Ramos (cell line): ENCODE data around the gene PRRG2.
"Not testable (repeated sequence)": the region's sequence is repeated elsewhere in the genome, so short reads cannot be mapped to it uniquely, and the experiment has no call there.

ENCODE experiments used
- in situ Hi-C: fragments of 300-500 bp; cut with MboI; formaldehyde crosslinking; loops from one replicate; pipeline ENCODE4 v1.14.3; 2022; ENCODE audit warnings: low sequenced_read_pairs; ENCODE audit not compliant: unreplicated experiment

PRRG2 gene

GRCh38 chr19:49599378-49600295 lies 18.5 kb downstream of the PRRG2 start:
- in situ Hi-C loops = no loop called here

GRCh38 chr19:49601482-49602038 lies 20.4 kb downstream of the PRRG2 start:
- in situ Hi-C loops = no loop called here

- in situ Hi-C loops = no loop called here
Measured at GRCh38 chr19:49602806-49603205, 21.7 kb downstream of the PRRG2 start.

- in situ Hi-C loops = no loop called here
Measured at GRCh38 chr19:49605605-49606004, 24.5 kb downstream of the PRRG2 start.

GRCh38 chr19:49609499-49610092 lies 28.5 kb downstream of the PRRG2 start:
- in situ Hi-C loops = no loop called here

- in situ Hi-C loops = no loop called here
Measured at GRCh38 chr19:49613374-49613773, 32.3 kb downstream of the PRRG2 start.

GRCh38 chr19:49614096-49614833 lies 33.1 kb downstream of the PRRG2 start:
- in situ Hi-C loops = no loop called here

- in situ Hi-C loops = no loop called here
Measured at GRCh38 chr19:49615861-49616260, 34.7 kb downstream of the PRRG2 start.

GRCh38 chr19:49616532-49616931 lies 35.4 kb downstream of the PRRG2 start:
- in situ Hi-C loops = no loop called here

- in situ Hi-C loops = no loop called here
Measured at GRCh38 chr19:49616945-49617344, 35.8 kb downstream of the PRRG2 start.

GRCh38 chr19:49617860-49618259 lies 36.7 kb downstream of the PRRG2 start:
- in situ Hi-C loops = not testable (repeated sequence)

- in situ Hi-C loops = no loop called here
Measured at GRCh38 chr19:49624967-49625910, 44.1 kb downstream of the PRRG2 start.

GRCh38 chr19:49626226-49626625 lies 45.1 kb downstream of the PRRG2 start:
- in situ Hi-C loops = no loop called here

- in situ Hi-C loops = no loop called here
Measured at GRCh38 chr19:49629659-49630058, 48.5 kb downstream of the PRRG2 start.

GRCh38 chr19:49631014-49631588 lies 50.0 kb downstream of the PRRG2 start:
- in situ Hi-C loops = no loop called here

GRCh38 chr19:49631610-49632192 lies 50.6 kb downstream of the PRRG2 start:
- in situ Hi-C loops = no loop called here

GRCh38 chr19:49632576-49632975 lies 51.5 kb downstream of the PRRG2 start:
- in situ Hi-C loops = no loop called here

GRCh38 chr19:49633273-49633672 lies 52.2 kb downstream of the PRRG2 start:
- in situ Hi-C loops = not testable (repeated sequence)
